Neural cell (in vitro differentiated cells): ENCODE results near the gene GPR33. TPM values are rescaled to one million over a fixed set of nuclear protein-coding genes. Genes with fewer than 3 reads are reported as not detected.
"Not testable (repeated sequence)": the region's sequence is repeated elsewhere in the genome, so short reads cannot be mapped to it uniquely, and the experiment has no call there.

ENCODE experiments used
- H2AFZ ChIP-seq: fragments of 200-600, 300-800 bp; sonication (generic), shearing (Covaris generic); 2 replicates; pipeline ENCODE4 v1.6.0; 2014; ENCODE audit warnings: low read depth, mild to moderate bottlenecking, antibody characterized with exemption, low read length, moderate library complexity
- H3F3A ChIP-seq: fragments of 200-600 bp; shearing (Covaris generic); 2 replicates; pipeline ENCODE4 v1.6.1; 2016; ENCODE audit warnings: mild to moderate bottlenecking, moderate library complexity, mixed read lengths, antibody characterized with exemption, low read length; ENCODE audit not compliant: insufficient read depth, poor library complexity, severe bottlenecking
- H3K27ac ChIP-seq: fragments of 200-600, 300-800 bp; sonication (generic), shearing (Covaris generic); 2 replicates; pipeline ENCODE4 v1.5.1; 2014; ENCODE audit warnings: mild to moderate bottlenecking, low read length, moderate library complexity
- H3K27me3 ChIP-seq: fragments of 300-800, 200-600 bp; sonication (generic), shearing (Covaris generic); 2 replicates; pipeline ENCODE4 v1.6.0; 2014; ENCODE audit warnings: mild to moderate bottlenecking, low read depth, low read length, moderate library complexity; ENCODE audit not compliant: insufficient read depth
- H3K36me3 ChIP-seq: fragments of 300-800, 200-600 bp; sonication (generic), shearing (Covaris generic); 2 replicates; pipeline ENCODE4 v1.5.1; 2014; ENCODE audit warnings: mild to moderate bottlenecking, antibody characterized with exemption, low read length, moderate library complexity; ENCODE audit not compliant: insufficient read depth
- H3K4me2 ChIP-seq: fragments of 300-800, 200-600 bp; sonication (generic), shearing (Covaris generic); 2 replicates; pipeline ENCODE4 v1.6.0; 2014; ENCODE audit warnings: mild to moderate bottlenecking, low read length
- H3K4me3 ChIP-seq: fragments of 300-800, 200-600 bp; sonication (generic), shearing (Covaris generic); 2 replicates; pipeline ENCODE4 v1.5.1; 2014; ENCODE audit warnings: mild to moderate bottlenecking, low read length, moderate library complexity
- H3K79me2 ChIP-seq: fragments of 200-600 bp; shearing (Covaris generic); replicated peaks from 2 replicates; pipeline ENCODE4 v1.6.0; 2014; ENCODE audit warnings: mild to moderate bottlenecking, low read length, moderate library complexity; ENCODE audit not compliant: insufficient read depth
- H3K9ac ChIP-seq: fragments of 300-800, 200-600 bp; sonication (generic), shearing (Covaris generic); 2 replicates; pipeline ENCODE4 v1.6.1; 2016; ENCODE audit warnings: mild to moderate bottlenecking, low read length, mixed read lengths
- H3K9me2 ChIP-seq: fragments of 200-600 bp; shearing (Covaris generic); 2 replicates; pipeline ENCODE4 v1.6.1; 2016; ENCODE audit warnings: mild to moderate bottlenecking, low read length, mixed read lengths; ENCODE audit not compliant: insufficient read depth
- H3K9me3 ChIP-seq: fragments of 200-600, 300-800 bp; sonication (generic), shearing (Covaris generic); 2 replicates; pipeline ENCODE4 v1.6.1; 2016; ENCODE audit warnings: mild to moderate bottlenecking, mixed run types, low read length, moderate library complexity, mixed read lengths
- H4K20me1 ChIP-seq: fragments of 200-600 bp; shearing (Covaris generic); 2 replicates; pipeline ENCODE4 v1.6.1; 2016; ENCODE audit warnings: mild to moderate bottlenecking, mixed run types; ENCODE audit not compliant: insufficient read depth
- EP300 ChIP-seq: fragments of 450-650 bp; conservative IDR thresholded peaks from 2 replicates; pipeline ENCODE4 v1.6.1; 2014; ENCODE audit warnings: antibody characterized with exemption, mild to moderate bottlenecking, moderate library complexity; ENCODE audit not compliant: poor library complexity, severe bottlenecking
- EZH2 ChIP-seq: fragments of 200-600, 300-800 bp; shearing (Covaris generic), sonication (generic); IDR thresholded peaks from 2 replicates; pipeline ENCODE4 v1.6.1; 2014; ENCODE audit warnings: antibody characterized with exemption, low read length, borderline replicate concordance, mild to moderate bottlenecking; ENCODE audit not compliant: insufficient read depth, poor library complexity, severe bottlenecking
- MXI1 ChIP-seq: fragments of 450-650 bp; conservative IDR thresholded peaks from 2 replicates; pipeline ENCODE4 v1.6.1; 2014; ENCODE audit warnings: antibody characterized with exemption, mild to moderate bottlenecking; ENCODE audit not compliant: poor library complexity, severe bottlenecking
- POLR2AphosphoS5 ChIP-seq: IDR thresholded peaks from 2 replicates; pipeline ENCODE4 v1.6.1; 2012
- RAD21 ChIP-seq: fragments of 450-650 bp; conservative IDR thresholded peaks from 2 replicates; pipeline ENCODE4 v1.6.1; 2014; ENCODE audit warnings: antibody characterized with exemption, mild to moderate bottlenecking, moderate library complexity
- SMC3 ChIP-seq: fragments of 450-650 bp; conservative IDR thresholded peaks from 2 replicates; pipeline ENCODE4 v1.6.1; 2014; ENCODE audit warnings: antibody characterized with exemption, mild to moderate bottlenecking, moderate library complexity; ENCODE audit not compliant: poor library complexity
- TAF1 ChIP-seq: IDR thresholded peaks from 2 replicates; pipeline ENCODE4 v1.6.1; 2012; ENCODE audit warnings: low read depth
- polyA plus RNA-seq: library from polyadenylated mRNA; depleted of rRNA; stranded (reverse); fragments of >200 nt; gene quantifications from 2 replicates; pipeline ENCODE4 v1.2.3, GENCODE V29; 2014
- TF ChIP-seq, protein P1 (sequence below): IDR thresholded peaks from 2 replicates; pipeline ENCODE4 v1.6.1; 2012; ENCODE audit warnings: borderline replicate concordance
- TF ChIP-seq, protein P2 (sequence below): fragments of 450-650 bp; IDR thresholded peaks from 2 replicates; pipeline ENCODE4 v1.5.1; 2014; ENCODE audit warnings: antibody characterized with exemption, mild to moderate bottlenecking, moderate library complexity; ENCODE audit not compliant: poor library complexity, severe bottlenecking

The GPR33 gene
- polyA plus RNA-seq, 1 donor from 2014 or later: not detected

DNA sequence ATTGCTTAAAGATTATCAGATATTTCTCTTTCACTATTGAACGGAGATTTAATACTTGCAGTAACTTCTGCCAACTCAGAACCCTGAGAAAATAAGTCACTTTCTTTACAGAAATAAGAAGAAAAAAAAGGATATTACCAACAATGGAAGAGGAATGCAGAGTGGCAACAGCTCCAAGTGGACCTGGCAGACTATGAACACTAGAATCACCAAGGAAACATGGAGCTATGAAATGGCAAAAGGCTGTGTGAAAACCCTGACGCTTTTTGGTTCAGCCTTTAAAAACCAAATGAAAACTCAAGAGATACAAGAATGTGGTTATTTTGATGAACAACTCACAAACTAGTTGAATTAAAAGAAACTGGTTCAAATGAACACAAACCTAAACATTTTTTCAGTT is 48.3 kb downstream of the GPR33 start:
- no peak overlapping the region for H2AFZ ChIP-seq
- no peaks in the 10 kb centered on the region for H3K36me3 ChIP-seq
- no peak overlapping the region for H3K27ac ChIP-seq
- no peaks in the 10 kb centered on the region for H3K79me2 ChIP-seq
- no peaks in the 10 kb centered on the region for H3F3A ChIP-seq
- H3K27me3 ChIP-seq: no peaks in the 10 kb centered on the region
- H3K9me3 ChIP-seq: no peaks in the 10 kb centered on the region
- no peak overlapping the region for H3K4me2 ChIP-seq
- no peak overlapping the region for H3K4me3 ChIP-seq
- no peak overlapping the region for H3K9ac ChIP-seq
- no peaks in the 10 kb centered on the region for H4K20me1 ChIP-seq
- H3K9me2 ChIP-seq: no peaks in the 10 kb centered on the region
- no peak for TF ChIP-seq POLR2AphosphoS5
- no peak for TF ChIP-seq RAD21
- no peak for TF ChIP-seq EZH2
- TF ChIP-seq SMC3: no peak
- TF ChIP-seq MXI1: no peak
- TF ChIP-seq, protein P1, sequence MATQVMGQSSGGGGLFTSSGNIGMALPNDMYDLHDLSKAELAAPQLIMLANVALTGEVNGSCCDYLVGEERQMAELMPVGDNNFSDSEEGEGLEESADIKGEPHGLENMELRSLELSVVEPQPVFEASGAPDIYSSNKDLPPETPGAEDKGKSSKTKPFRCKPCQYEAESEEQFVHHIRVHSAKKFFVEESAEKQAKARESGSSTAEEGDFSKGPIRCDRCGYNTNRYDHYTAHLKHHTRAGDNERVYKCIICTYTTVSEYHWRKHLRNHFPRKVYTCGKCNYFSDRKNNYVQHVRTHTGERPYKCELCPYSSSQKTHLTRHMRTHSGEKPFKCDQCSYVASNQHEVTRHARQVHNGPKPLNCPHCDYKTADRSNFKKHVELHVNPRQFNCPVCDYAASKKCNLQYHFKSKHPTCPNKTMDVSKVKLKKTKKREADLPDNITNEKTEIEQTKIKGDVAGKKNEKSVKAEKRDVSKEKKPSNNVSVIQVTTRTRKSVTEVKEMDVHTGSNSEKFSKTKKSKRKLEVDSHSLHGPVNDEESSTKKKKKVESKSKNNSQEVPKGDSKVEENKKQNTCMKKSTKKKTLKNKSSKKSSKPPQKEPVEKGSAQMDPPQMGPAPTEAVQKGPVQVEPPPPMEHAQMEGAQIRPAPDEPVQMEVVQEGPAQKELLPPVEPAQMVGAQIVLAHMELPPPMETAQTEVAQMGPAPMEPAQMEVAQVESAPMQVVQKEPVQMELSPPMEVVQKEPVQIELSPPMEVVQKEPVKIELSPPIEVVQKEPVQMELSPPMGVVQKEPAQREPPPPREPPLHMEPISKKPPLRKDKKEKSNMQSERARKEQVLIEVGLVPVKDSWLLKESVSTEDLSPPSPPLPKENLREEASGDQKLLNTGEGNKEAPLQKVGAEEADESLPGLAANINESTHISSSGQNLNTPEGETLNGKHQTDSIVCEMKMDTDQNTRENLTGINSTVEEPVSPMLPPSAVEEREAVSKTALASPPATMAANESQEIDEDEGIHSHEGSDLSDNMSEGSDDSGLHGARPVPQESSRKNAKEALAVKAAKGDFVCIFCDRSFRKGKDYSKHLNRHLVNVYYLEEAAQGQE: no peak
- TF ChIP-seq, protein P2, sequence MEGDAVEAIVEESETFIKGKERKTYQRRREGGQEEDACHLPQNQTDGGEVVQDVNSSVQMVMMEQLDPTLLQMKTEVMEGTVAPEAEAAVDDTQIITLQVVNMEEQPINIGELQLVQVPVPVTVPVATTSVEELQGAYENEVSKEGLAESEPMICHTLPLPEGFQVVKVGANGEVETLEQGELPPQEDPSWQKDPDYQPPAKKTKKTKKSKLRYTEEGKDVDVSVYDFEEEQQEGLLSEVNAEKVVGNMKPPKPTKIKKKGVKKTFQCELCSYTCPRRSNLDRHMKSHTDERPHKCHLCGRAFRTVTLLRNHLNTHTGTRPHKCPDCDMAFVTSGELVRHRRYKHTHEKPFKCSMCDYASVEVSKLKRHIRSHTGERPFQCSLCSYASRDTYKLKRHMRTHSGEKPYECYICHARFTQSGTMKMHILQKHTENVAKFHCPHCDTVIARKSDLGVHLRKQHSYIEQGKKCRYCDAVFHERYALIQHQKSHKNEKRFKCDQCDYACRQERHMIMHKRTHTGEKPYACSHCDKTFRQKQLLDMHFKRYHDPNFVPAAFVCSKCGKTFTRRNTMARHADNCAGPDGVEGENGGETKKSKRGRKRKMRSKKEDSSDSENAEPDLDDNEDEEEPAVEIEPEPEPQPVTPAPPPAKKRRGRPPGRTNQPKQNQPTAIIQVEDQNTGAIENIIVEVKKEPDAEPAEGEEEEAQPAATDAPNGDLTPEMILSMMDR: no peak
- TF ChIP-seq TAF1: no peak
- no peak for TF ChIP-seq EP300

DNA sequence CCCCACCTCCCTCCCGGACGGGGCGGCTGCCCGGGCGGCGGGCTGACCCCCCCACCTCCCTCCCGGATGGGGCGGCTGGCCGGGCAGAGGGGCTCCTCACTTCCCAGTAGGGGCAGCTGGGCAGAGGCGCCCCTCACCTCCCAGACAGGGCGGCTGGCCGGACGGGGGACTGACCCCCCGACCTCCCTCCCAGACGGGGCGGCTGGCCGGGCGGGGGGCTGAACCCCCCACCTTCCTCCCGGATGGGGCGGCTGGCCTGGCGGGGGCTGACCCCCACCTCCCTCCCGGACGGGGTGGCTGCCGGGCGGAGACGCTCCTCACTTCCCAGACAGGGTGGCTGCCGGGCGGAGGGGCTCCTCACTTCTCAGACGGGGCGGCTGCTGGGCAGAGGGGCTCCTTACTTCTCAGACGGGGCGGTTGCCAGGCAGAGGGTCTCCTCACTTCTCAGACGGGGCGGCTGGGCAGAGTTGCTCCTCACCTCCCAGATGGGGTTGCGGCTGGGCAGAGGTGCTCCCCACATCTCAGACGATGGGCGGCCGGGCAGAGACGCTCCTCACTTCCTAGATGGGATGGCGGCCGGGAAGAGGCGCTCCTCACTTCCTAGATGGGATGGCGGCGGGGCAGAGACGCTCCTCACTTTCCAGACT is 50.7 kb downstream of the GPR33 start:
- not testable (repeated sequence) for H3K4me2 ChIP-seq, H3K9me2 ChIP-seq, H3K4me3 ChIP-seq, H3K79me2 ChIP-seq, H3F3A ChIP-seq, H3K9me3 ChIP-seq, H3K27me3 ChIP-seq, H3K36me3 ChIP-seq, H2AFZ ChIP-seq, H3K9ac ChIP-seq, H4K20me1 ChIP-seq, H3K27ac ChIP-seq

DNA sequence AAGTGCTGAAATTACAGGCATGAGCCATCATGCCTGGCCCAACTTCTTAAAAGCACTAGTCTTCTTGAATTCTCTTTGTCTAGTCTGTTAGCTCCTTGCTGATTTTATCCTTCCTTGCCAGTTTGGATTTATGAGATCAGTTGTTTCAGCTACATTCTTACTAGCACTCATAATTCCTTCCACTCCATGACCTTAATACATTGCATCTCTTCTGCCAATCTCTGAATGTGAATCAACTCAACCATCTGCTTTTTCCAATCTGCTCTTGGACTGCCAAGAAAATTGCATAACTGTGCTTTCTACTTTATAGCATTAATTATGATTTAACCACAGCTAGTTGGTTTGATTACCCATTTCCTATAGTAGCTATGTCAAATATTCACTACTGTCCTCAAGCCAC is 52.6 kb downstream of the GPR33 start:
- no peak for TF ChIP-seq EZH2
- TF ChIP-seq, protein P2: no peak
- TF ChIP-seq EP300: no peak
- TF ChIP-seq SMC3: no peak
- TF ChIP-seq, protein P1: no peak
- Histone ChIP-seq H3K27ac (no peak overlapping the region), H3K9me3 (no peaks in the 10 kb centered on the region), H3K9me2 (no peaks in the 10 kb centered on the region), H4K20me1 (no peaks in the 10 kb centered on the region), H3F3A (no peaks in the 10 kb centered on the region), H3K79me2 (no peaks in the 10 kb centered on the region), H3K4me3 (no peak overlapping the region), H3K27me3 (no peaks in the 10 kb centered on the region), H2AFZ (no peak overlapping the region), H3K36me3 (no peaks in the 10 kb centered on the region), H3K9ac (no peak overlapping the region), H3K4me2 (no peak overlapping the region)
